Bronchial epithelial cell (primary cell): ENCODE data around the gene FBN3. TPM values are rescaled to one million over a fixed set of nuclear protein-coding genes. Genes with fewer than 3 reads are reported as not detected.

ENCODE experiments used
- DNase-seq: peaks from one replicate; pipeline ENCODE4 v3.0.0-alpha.2; 2010; ENCODE audit warnings: low read depth
- FAIRE-seq: peaks from 2 replicates; lab custom pipeline; 2011; peaks lifted over from hg19 to GRCh38; lab: Jason Lieb, UNC
- H3K27me3 ChIP-seq: 2 replicates; pipeline ENCODE4 v1.5.1; 2011; ENCODE audit warnings: low read length; ENCODE audit not compliant: control insufficient read depth, insufficient read depth
- H3K36me3 ChIP-seq: 2 replicates; pipeline ENCODE4 v1.5.1; 2011; ENCODE audit warnings: low read length; ENCODE audit not compliant: control insufficient read depth, insufficient read depth
- H3K4me3 ChIP-seq: 2 replicates; pipeline ENCODE4 v1.5.1; 2011; ENCODE audit warnings: mild to moderate bottlenecking, low read depth, low read length, control low read depth
- CTCF ChIP-seq: IDR thresholded peaks from 2 replicates; pipeline ENCODE4 v1.5.1; 2011; ENCODE audit warnings: mild to moderate bottlenecking, moderate library complexity, low read length, control low read depth, inconsistent platforms; ENCODE audit not compliant: insufficient read depth, severe bottlenecking
- total RNA-seq: library from RNA; depleted of rRNA; stranded (reverse); fragments of >200 nt; gene quantifications from 2 replicates; pipeline ENCODE4 v1.2.1, GENCODE V29; 2014

FBN3 gene
- total RNA-seq, 1 donor from 2014 or later, result not detected

- no peak for DNase-seq
- FAIRE-seq, result no peak
- H3K36me3 ChIP-seq, result no peaks in the 10 kb centered on the region
- H3K4me3 ChIP-seq, result no peak overlapping the region
- no peaks in the 10 kb centered on the region for H3K27me3 ChIP-seq
- TF ChIP-seq CTCF, result no peak
Observed at GRCh38 chr19:8089664-8090601, 59.5 kb downstream of the FBN3 start.

- FAIRE-seq, result no peak
- Histone ChIP-seq H3K4me3 (no peak overlapping the region), H3K27me3 (no peaks in the 10 kb centered on the region), H3K36me3 (no peaks in the 10 kb centered on the region)
- TF ChIP-seq CTCF, result no peak
- DNase-seq, result no peak
Observed at GRCh38 chr19:8088752-8089663, 60.4 kb downstream of the FBN3 start.

GRCh38 chr19:8087876-8088275, 61.5 kb downstream of the FBN3 start:
- FAIRE-seq (peak; percentile 43), DNase-seq (no peak)
- H3K36me3 ChIP-seq, result no peaks in the 10 kb centered on the region
- no peak overlapping the region for H3K4me3 ChIP-seq
- no peaks in the 10 kb centered on the region for H3K27me3 ChIP-seq
- no peak for TF ChIP-seq CTCF

- DNase-seq, result no peak
- TF ChIP-seq CTCF, result no peak
- Histone ChIP-seq H3K4me3 (no peak overlapping the region), H3K27me3 (no peaks in the 10 kb centered on the region), H3K36me3 (no peaks in the 10 kb centered on the region)
- FAIRE-seq, result no peak
Observed at GRCh38 chr19:8086849-8087248, 62.5 kb downstream of the FBN3 start.

- no peak overlapping the region for H3K4me3 ChIP-seq
- no peak for FAIRE-seq
- H3K36me3 ChIP-seq, result no peaks in the 10 kb centered on the region
- no peak for TF ChIP-seq CTCF
- no peak for DNase-seq
- H3K27me3 ChIP-seq, result no peaks in the 10 kb centered on the region
Observed at GRCh38 chr19:8085598-8086408, 63.6 kb downstream of the FBN3 start.
